DOHH2 (cell line): ENCODE results near the gene CLEC2A.
"Not testable (repeated sequence)": the region's sequence is repeated elsewhere in the genome, so short reads cannot be mapped to it uniquely, and the experiment has no call there.

ENCODE experiments used
- H3F3A ChIP-seq: fragments of 200-600 bp; sonication (generic), shearing (Covaris generic); 2 replicates; pipeline ENCODE4 v1.6.0; 2016; ENCODE audit warnings: antibody characterized with exemption, mild to moderate bottlenecking; ENCODE audit not compliant: control insufficient read depth, insufficient read depth
- H3K27ac ChIP-seq: fragments of 200-600 bp; sonication (generic); 2 replicates; pipeline ENCODE4 v1.5.1; 2014; ENCODE audit warnings: low read depth, mild to moderate bottlenecking, low read length, moderate library complexity
- H3K27me3 ChIP-seq: fragments of 200-600 bp; sonication (generic); 2 replicates; pipeline ENCODE4 v1.6.1; 2014; ENCODE audit warnings: mild to moderate bottlenecking, low read length, mixed read lengths; ENCODE audit not compliant: control insufficient read depth
- H3K36me3 ChIP-seq: fragments of 200-600 bp; sonication (generic); 2 replicates; pipeline ENCODE4 v1.6.1; 2014; ENCODE audit warnings: mild to moderate bottlenecking, low read length, moderate library complexity, mixed read lengths; ENCODE audit not compliant: control insufficient read depth
- H3K4me1 ChIP-seq: fragments of 200-600 bp; sonication (generic); 2 replicates; pipeline ENCODE4 v1.6.1; 2014; ENCODE audit warnings: mild to moderate bottlenecking, low read length, mixed read lengths; ENCODE audit not compliant: control insufficient read depth
- H3K4me2 ChIP-seq: fragments of 200-600 bp; sonication (generic); 2 replicates; pipeline ENCODE4 v1.6.0; 2014; ENCODE audit warnings: mild to moderate bottlenecking, low read length, moderate library complexity
- H3K4me3 ChIP-seq: fragments of 200-600 bp; sonication (generic); 2 replicates; pipeline ENCODE4 v1.5.1; 2014; ENCODE audit warnings: mild to moderate bottlenecking, low read length, mixed read lengths
- H3K79me2 ChIP-seq: fragments of 200-600 bp; sonication (generic); 2 replicates; pipeline ENCODE4 v1.6.1; 2014; ENCODE audit warnings: mild to moderate bottlenecking, low read length, mixed read lengths; ENCODE audit not compliant: control insufficient read depth
- H3K9me2 ChIP-seq: fragments of 200-600 bp; sonication (generic); replicated peaks from 2 replicates; pipeline ENCODE4 v1.6.1; 2014; ENCODE audit warnings: mild to moderate bottlenecking, low read length, mixed read lengths; ENCODE audit not compliant: control insufficient read depth
- H3K9me3 ChIP-seq: fragments of 200-600 bp; sonication (generic); 2 replicates; pipeline ENCODE4 v1.6.1; 2014; ENCODE audit warnings: antibody characterized with exemption, low read length, mixed read lengths; ENCODE audit not compliant: control insufficient read depth, insufficient read depth
- H4K20me1 ChIP-seq: fragments of 200-600 bp; sonication (generic); 2 replicates; pipeline ENCODE4 v1.6.0; 2014; ENCODE audit warnings: low read depth, mild to moderate bottlenecking, antibody characterized with exemption, low read length, moderate library complexity; ENCODE audit not compliant: control insufficient read depth, insufficient read depth
- CTCF ChIP-seq: fragments of 200-600 bp; sonication (generic); IDR thresholded peaks from one replicate; pipeline ENCODE4 v1.5.1; 2014; ENCODE audit warnings: antibody characterized with exemption, mild to moderate bottlenecking, low read depth, low read length; ENCODE audit not compliant: poor library complexity, severe bottlenecking
- EZH2phosphoT487 ChIP-seq: fragments of 200-600 bp; sonication (generic); IDR thresholded peaks from 2 replicates; pipeline ENCODE4 v1.6.1; 2017; ENCODE audit warnings: borderline replicate concordance, mild to moderate bottlenecking, antibody characterized with exemption, low read length, moderate library complexity, mixed read lengths

Gene CLEC2A

DNA sequence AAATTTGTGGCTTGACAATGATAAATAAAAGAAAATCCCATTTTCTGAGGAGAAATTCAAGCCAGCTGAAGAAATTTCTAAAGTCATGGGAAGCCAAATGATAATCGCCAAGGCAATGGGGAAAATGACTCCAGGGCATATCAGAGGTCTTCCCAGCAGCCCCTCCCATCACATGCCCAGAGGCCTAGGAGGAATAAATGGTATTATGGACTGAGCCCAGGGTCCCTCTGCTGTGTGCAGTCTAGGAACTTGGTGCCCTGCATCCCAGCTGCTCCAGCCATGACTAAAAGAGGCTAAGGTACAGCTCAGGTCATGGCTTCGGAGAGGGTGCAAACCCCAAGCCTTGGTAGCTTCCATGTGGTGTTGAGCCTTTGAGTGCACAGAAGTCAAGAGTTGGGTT, 43.4 kb upstream of the CLEC2A start:
- Histone ChIP-seq H3K9me2 (no peaks in the 10 kb centered on the region), H3K79me2 (no peaks in the 10 kb centered on the region), H3F3A (no peaks in the 10 kb centered on the region), H3K27ac (no peak overlapping the region), H3K9me3 (no peaks in the 10 kb centered on the region; the same call in 1 of the 2 replicates), H3K36me3 (no peaks in the 10 kb centered on the region), H3K4me3 (no peak overlapping the region), H3K4me1 (no peaks in the 10 kb centered on the region), H3K27me3 (peaks cover 18% of the 10 kb centered on the region), H3K4me2 (no peak overlapping the region), H4K20me1 (no peaks in the 10 kb centered on the region)
- TF ChIP-seq CTCF (no peak), EZH2phosphoT487 (no peak)

GRCh38 chr12:9974731-9975130, 42.6 kb upstream of the CLEC2A start:
- H3K27me3 ChIP-seq, result peaks cover 17% of the 10 kb centered on the region
- not testable (repeated sequence) for H3K36me3 ChIP-seq, H3K9me3 ChIP-seq, H3K4me2 ChIP-seq, H4K20me1 ChIP-seq, H3K4me1 ChIP-seq, H3K4me3 ChIP-seq, H3K79me2 ChIP-seq, H3F3A ChIP-seq, H3K27ac ChIP-seq, H3K9me2 ChIP-seq

- no peaks in the 10 kb centered on the region for H3K36me3 ChIP-seq
- no peaks in the 10 kb centered on the region; the same call in 1 of the 2 replicates for H3K9me3 ChIP-seq
- no peaks in the 10 kb centered on the region for H3K4me1 ChIP-seq
- TF ChIP-seq CTCF (no peak), EZH2phosphoT487 (no peak)
- peaks cover 17% of the 10 kb centered on the region for H3K27me3 ChIP-seq
- H3K4me2 ChIP-seq, result no peak overlapping the region
- no peaks in the 10 kb centered on the region for H3K79me2 ChIP-seq
- H3K27ac ChIP-seq, result no peak overlapping the region
- no peaks in the 10 kb centered on the region for H4K20me1 ChIP-seq
- no peaks in the 10 kb centered on the region for H3K9me2 ChIP-seq
- no peaks in the 10 kb centered on the region for H3F3A ChIP-seq
- no peak overlapping the region for H3K4me3 ChIP-seq
Observed at GRCh38 chr12:9973949-9974348, 41.8 kb upstream of the CLEC2A start.

GRCh38 chr12:9971181-9971580, 39.0 kb upstream of the CLEC2A start, which contains the start of gene CLEC12A:
Gene CLEC12A (plus strand): TSS chr12:9971409. CDS start chr12:9971597, 188 bp downstream.
- peaks cover 17% of the 10 kb centered on the region for H3K27me3 ChIP-seq
- H3K36me3 ChIP-seq, result no peaks in the 10 kb centered on the region
- no peaks in the 10 kb centered on the region; the same call in 1 of the 2 replicates for H3K9me3 ChIP-seq
- no peak within 1 kb of the TSS for H3K4me2 ChIP-seq
- no peaks in the 10 kb centered on the region for H3K9me2 ChIP-seq
- no peaks in the 10 kb centered on the region for H3K79me2 ChIP-seq
- no peaks in the 10 kb centered on the region for H3K4me1 ChIP-seq
- no peak within 1 kb of the TSS for H3K4me3 ChIP-seq
- no peaks in the 10 kb centered on the region for H4K20me1 ChIP-seq
- no peak within 1 kb of the TSS for H3K27ac ChIP-seq
- H3F3A ChIP-seq, result no peaks in the 10 kb centered on the region
- no peak for TF ChIP-seq EZH2phosphoT487
- no peak for TF ChIP-seq CTCF
